Activated CD4-positive, alpha-beta T cell treated with anti-CD3 and anti-CD28 coated beads for 24 hours (primary cell): ENCODE data around the gene OPN1SW.

ENCODE experiments used
- DNase-seq, 2 donors: peaks; one replicate each; pipeline ENCODE4 v3.0.0-alpha.2; 2020; ENCODE audit warnings: low read depth in 2 of 2

Gene OPN1SW

GRCh38 chr7:128793181-128793547 is 17.6 kb upstream of the OPN1SW start:
- DNase-seq: no peak

GRCh38 chr7:128792471-128793180 is 17.0 kb upstream of the OPN1SW start:
- no peak for DNase-seq

DNA sequence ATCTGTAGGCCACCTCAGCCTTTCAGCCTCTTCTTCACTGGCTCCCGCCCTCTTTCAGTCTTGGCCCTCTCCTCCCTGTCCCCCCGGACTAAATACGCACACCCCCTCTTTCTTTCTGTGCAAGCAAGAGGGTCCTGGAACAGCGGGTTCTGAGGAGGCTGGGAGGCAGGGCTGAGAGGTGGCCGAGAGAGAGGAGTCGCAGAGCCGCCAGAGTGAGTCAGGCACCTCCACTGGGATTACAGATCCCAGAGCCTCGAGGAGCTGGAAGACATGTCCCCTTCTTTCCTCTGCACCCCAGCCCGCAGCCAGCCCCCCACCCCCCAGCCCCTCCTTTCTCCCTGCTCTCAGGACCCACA is 16.4 kb upstream of the OPN1SW start:
- no peak for DNase-seq

- DNase-seq: peak; percentile 55 to 68
Measured at GRCh38 chr7:128791121-128791971, 15.8 kb upstream of the OPN1SW start, which contains the start of gene CCDC136. TSS of gene CCDC136 (plus strand) at chr7:128791968. CDS start at chr7:128792412, 444 bp downstream.

DNA sequence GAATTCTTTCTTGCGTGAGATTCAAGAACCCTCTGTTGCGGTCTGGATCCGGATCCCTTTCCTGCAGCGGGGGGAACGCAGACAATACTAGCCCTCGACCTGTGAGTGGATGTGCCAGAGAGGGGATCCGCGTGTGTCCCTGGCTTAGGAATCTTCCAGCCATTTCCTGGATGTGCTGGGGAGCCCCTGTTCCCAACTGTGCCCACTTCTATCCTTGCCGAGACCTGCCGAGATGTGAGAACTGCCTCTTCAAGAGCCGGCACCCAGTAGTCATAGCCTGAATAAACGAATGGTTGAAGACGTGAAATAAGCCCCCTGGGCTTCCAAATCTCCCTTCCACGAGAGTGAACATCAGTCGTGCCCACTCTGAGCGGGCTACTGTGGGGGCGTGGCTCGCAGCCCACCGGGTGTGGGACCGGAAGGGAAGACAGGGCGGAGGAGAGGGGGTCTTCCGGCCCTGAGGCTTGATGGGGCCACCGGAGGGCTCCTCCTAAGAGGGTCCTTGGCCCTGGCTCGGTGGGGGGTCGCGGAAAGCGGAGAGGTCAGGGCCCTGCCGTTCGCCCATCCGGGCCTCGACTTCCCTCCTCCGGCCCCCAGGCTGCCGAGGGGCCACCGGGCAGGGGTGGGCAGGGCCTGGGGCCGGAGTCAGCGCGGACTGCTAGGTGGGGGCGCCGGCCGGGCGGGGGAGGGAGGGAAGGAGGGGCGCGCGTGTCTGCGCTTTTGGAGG is 14.9 kb upstream of the OPN1SW start:
- no peak for DNase-seq

- DNase-seq: no peak
Measured at GRCh38 chr7:128788446-128789412, 13.1 kb upstream of the OPN1SW start.

GRCh38 chr7:128785738-128786137 is 10.1 kb upstream of the OPN1SW start:
- DNase-seq: no peak

- DNase-seq: no peak
Measured at GRCh38 chr7:128783143-128783861, 7.7 kb upstream of the OPN1SW start.

DNA sequence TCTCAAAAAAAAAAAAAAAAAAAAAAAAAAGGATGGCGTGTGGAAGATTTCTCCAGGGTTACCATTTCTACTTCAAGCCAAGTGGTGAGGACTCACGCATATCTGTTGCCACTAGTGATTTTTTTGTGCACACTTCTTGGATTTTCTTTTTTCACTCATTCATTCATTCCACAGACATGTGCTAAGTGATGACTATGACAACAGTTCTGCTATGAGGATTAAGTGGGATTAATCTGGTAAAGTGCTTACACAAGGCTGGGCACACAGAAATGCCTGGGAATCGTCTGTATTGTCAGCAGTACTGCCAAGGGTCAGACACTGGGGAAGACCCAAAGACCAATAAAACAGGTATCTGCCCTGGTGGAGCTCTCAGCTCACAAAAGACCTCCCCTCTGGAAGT is 6.3 kb upstream of the OPN1SW start:
- no peak for DNase-seq

DNA sequence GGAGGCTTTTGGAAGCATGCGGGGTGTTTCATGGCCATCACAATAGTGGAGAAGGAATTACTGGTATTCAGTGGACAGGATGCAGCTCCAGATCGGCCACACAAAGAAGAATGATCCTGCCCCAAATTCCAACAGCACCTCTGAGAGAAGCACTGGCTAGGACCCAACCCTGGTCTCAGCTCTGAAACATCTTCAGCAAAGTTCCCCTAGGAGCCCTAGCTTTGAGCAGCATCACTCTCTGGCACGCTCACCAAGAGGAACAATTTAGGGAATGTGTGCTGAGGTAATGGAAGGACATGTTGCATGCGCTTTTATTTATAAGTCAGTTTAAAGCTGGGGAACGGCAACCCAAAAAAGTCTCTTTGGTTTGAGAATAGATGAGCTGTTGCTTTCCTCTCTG is 5.5 kb upstream of the OPN1SW start:
- DNase-seq: no peak

GRCh38 chr7:128778946-128779345 is 3.4 kb upstream of the OPN1SW start:
- no peak for DNase-seq

GRCh38 chr7:128777156-128778123 is 1.8 kb upstream of the OPN1SW start:
- no peak for DNase-seq

DNA sequence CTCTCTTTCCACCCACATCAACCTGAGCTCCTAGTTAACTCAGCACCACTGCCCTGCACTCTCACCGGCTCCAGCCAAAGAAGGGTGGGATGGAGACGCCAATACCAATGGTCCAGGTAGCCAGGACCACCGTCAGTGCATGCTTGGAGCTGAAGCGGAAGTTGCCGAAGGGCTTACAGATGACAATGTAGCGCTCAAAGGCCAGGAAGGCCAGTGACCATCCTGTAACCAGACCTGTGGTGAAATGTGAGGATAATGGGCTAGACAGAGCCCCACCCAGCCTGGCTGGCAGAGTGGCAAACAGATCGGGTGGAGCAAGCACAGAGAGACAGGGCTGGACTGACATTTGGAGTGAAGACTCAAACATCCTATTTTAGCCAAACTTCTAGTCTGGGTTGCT is 673 bp downstream of the OPN1SW start:
- DNase-seq: no peak

GRCh38 chr7:128774029-128774689 is 1.4 kb downstream of the OPN1SW start:
- no peak for DNase-seq

DNA sequence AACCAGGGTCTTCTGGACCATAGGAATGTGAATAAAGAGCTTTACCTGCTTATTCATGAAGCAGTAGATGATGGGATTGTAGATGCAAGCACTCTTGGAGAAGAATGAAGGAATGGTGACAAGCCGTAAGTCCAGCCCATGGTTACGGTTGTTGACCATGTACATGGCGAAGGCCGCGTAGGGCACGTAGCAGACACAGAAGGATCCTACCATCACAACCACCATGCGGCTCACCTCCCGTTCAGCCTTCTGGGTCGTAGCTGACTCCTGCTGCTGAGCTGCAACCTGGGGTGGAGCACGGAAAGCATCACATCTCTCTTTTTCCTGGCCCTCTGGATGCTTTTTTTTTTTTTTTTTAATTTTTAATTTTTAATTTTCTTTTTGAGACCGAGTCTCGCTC is 2.0 kb downstream of the OPN1SW start:
- DNase-seq: no peak

DNA sequence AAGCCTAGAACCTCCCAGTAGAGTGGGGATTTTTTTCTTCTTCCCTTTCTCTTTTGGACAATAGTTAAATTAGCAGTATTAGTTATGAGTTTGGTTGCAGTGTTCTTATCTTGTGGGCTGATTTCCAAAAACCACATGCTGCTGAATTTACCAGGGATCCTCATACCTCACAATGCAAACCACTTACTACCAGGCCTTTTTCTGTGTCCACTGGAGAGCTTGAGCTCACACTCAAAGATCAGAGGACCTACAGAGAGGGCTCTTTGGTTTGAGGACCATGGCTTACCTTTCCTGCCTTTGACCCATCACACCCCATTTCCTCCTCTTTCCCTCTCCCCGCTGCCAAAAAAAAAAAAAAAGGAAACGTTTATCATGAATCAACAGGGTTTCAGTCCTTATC is 5.4 kb downstream of the OPN1SW start:
- DNase-seq: no peak

DNA sequence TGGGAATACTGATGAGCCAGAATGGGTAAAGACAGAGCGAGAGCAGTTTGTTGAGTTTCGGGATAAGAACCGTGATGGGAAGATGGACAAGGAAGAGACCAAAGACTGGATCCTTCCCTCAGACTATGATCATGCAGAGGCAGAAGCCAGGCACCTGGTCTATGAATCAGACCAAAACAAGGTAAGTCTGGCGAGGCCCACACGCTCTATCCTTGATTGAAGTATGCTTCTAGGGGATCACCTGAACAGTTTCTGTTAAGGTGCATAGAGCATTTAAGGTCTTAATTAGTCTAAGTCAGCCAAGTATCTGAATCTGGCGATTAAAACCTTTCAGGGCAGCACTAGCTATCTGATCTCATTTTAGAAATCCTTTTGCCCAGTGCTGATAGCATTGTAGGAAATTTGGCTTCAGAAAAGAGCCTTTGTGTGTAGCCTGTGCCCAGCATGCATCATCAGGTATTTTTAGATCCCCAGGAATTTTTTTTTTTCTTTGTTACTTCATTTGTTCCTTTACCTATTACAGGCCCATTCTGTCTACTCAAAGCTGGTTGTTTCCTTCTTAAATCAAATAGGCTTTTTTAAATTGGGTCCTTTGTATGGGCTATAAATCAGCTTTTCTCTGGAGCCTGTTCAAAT is 8.0 kb downstream of the OPN1SW start:
- no peak for DNase-seq

DNA sequence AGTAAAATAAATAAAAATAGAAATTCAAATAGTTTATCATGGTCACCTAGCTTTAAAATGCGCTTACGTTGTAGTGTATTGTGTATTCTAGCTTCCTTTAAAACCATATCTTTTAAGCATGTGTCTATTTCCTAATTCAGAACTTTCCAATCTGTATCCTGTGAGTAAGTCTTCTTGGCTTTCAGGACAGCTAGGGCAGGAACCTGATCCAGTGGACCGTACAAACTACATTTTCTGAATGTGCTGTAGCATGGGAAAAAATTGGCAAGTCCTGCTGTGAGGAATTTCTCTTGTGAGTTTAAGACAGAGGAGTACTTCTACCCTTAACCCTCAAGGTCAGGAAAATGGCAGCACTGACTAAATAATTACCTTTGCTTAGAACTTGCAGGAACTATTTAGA is 12.1 kb downstream of the OPN1SW start:
- no peak for DNase-seq

GRCh38 chr7:128759242-128759641 is 16.4 kb downstream of the OPN1SW start:
- DNase-seq: no peak
